Right lobe of liver (tissue), 6 donors: Measurements from ENCODE around the gene FANCC. TPM values are rescaled to one million over a fixed set of nuclear protein-coding genes. Genes with fewer than 3 reads are reported as not detected.
A peak's percentile ranks its signal among the peaks of the same experiment; 100 is the strongest.

Experiments
- ATAC-seq, 4 donors: fragments of 200-7000 bp; cut with Tn5 transposase; one replicate each; pipeline ENCODE4 v1.9.1; 2020; ENCODE audit warnings: mild to moderate bottlenecking in 4 of 4, moderate library complexity in 4 of 4
- DNase-seq, 3 donors: peaks; one replicate each; pipeline ENCODE4 v3.0.0-alpha.2; 2020
- H3K27ac ChIP-seq, 3 donors: fragments of 200-600 bp; one replicate each; pipeline ENCODE4 v1.8.0; 2022
- H3K27me3 ChIP-seq, 2 donors: fragments of 200-600 bp; one replicate each; pipeline ENCODE4 v1.8.0; 2022
- H3K36me3 ChIP-seq, 4 donors: fragments of 200-600 bp; sonication (generic) in 1 of 4; one replicate each; pipeline versions ENCODE4 v1.5.1 to v1.8.0; 2017 to 2022; ENCODE audit warnings: control low read depth in 1 of 4
- H3K4me1 ChIP-seq, 4 donors: fragments of 200-600 bp; sonication (generic) in 1 of 4; one replicate each; pipeline versions ENCODE4 v1.5.1 to v1.8.0; 2017 to 2022; ENCODE audit warnings: control low read depth in 1 of 4
- H3K4me3 ChIP-seq, 3 donors: fragments of 200-600 bp; one replicate each; pipeline ENCODE4 v1.8.0; 2022
- H3K9me3 ChIP-seq, 4 donors: fragments of 200-600 bp; sonication (generic) in 1 of 4; one replicate each; pipeline versions ENCODE4 v1.5.1 to v1.8.0; 2017 to 2022; ENCODE audit warnings: control low read depth in 1 of 4
- POLR2A ChIP-seq: fragments of 450-650 bp; IDR thresholded peaks from one replicate; pipeline ENCODE4 v1.6.1; 2017; ENCODE audit warnings: antibody characterized with exemption, mild to moderate bottlenecking
- WGBS: methylation state at CpG from one replicate; pipeline ENCODE4 v1.1.6; 2018; ENCODE audit warnings: low coverage, low lambda C conversion rate; ENCODE audit not compliant: insufficient coverage; ENCODE audit errors: missing lambda C conversion rate; 5-methylcytosine and 5-hydroxymethylcytosine counted together
- intact Hi-C, 2 donors: fragments of 100-400 bp; cut with DNase I; formaldehyde crosslinking; loops; one replicate each; pipeline versions ENCODE4 v1.11.2 to v1.14.1; 2022
- total RNA-seq, 6 experiments: library from RNA; depleted of rRNA in 2 of 6; stranded (reverse); fragments of >200 nt in 2 of 6; fragmentation: NEBNext Ultra II Directional in 3 of 6; extraction: Animal tissue kit (Norgen Biotek cat#: 25700) in 3 of 6; gene quantifications; one replicate each; pipeline versions ENCODE4 v1.1.0 to v1.2.4, GENCODE V29; 2016 to 2023
- TF ChIP-seq, protein P1 (sequence below), 4 donors: fragments of 200-600 bp in 3 of 4; fragments of 450-650 bp in 1 of 4; IDR thresholded peaks; one replicate each; pipeline versions ENCODE4 v1.5.1 to v1.8.0; 2016 to 2022; ENCODE audit warnings: antibody characterized with exemption in 4 of 4, mild to moderate bottlenecking in 2 of 4
- donor health status: DM: no; HTN: yes; CAD: no.
- donor health status: DM: no; HTN: no; CAD: no.
- donor health status: DM: no; HTN: no; CAD: no.
- donor health status: DM: no; HTN: yes; CAD: no.
- donor health status: DM: no; HTN: yes; CAD: no.

FANCC gene
- total RNA-seq, 6 experiments from 2014 or later = 8.1 to 27.9 (median 13.2) TPM

DNA sequence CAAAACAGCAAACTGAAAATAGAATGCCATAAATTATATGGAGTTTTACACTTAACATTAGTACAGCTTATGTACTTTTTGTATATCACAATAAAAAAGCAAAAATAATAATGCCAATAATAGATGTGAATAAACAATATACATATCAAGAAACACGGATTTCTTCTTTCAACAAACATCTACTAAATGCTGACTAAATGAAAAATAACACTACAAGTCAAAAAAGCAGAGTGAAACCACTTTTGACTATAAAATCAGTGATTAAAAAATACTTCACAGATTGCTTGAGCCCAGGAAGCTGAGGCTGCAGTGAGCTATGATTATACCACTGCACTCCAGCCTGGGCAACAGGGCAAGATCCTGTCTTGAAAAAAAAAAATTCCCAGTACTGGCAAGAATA, 32.2 kb downstream of the FANCC start:
- no peaks in the 10 kb centered on the region for H3K36me3 ChIP-seq
- no peak overlapping the region for H3K27ac ChIP-seq
- no peak overlapping the region for H3K4me3 ChIP-seq
- ATAC-seq (peak in 1 of 4 donors; percentile 28), DNase-seq (no peak)
- H3K9me3 ChIP-seq = no peaks in the 10 kb centered on the region
- no peaks in the 10 kb centered on the region for H3K27me3 ChIP-seq
- TF ChIP-seq, protein P1, sequence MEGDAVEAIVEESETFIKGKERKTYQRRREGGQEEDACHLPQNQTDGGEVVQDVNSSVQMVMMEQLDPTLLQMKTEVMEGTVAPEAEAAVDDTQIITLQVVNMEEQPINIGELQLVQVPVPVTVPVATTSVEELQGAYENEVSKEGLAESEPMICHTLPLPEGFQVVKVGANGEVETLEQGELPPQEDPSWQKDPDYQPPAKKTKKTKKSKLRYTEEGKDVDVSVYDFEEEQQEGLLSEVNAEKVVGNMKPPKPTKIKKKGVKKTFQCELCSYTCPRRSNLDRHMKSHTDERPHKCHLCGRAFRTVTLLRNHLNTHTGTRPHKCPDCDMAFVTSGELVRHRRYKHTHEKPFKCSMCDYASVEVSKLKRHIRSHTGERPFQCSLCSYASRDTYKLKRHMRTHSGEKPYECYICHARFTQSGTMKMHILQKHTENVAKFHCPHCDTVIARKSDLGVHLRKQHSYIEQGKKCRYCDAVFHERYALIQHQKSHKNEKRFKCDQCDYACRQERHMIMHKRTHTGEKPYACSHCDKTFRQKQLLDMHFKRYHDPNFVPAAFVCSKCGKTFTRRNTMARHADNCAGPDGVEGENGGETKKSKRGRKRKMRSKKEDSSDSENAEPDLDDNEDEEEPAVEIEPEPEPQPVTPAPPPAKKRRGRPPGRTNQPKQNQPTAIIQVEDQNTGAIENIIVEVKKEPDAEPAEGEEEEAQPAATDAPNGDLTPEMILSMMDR (IDR thresholded peaks at IDR 0.05) = no peak
- no peak for TF ChIP-seq POLR2A
- intact Hi-C loops = no loop called here
- WGBS = 32% methylated on average over 1 of the region's 1 CpG
- H3K4me1 ChIP-seq = peaks cover 0 to 25% (median 0%) of the 10 kb centered on the region in 4 donors

DNA sequence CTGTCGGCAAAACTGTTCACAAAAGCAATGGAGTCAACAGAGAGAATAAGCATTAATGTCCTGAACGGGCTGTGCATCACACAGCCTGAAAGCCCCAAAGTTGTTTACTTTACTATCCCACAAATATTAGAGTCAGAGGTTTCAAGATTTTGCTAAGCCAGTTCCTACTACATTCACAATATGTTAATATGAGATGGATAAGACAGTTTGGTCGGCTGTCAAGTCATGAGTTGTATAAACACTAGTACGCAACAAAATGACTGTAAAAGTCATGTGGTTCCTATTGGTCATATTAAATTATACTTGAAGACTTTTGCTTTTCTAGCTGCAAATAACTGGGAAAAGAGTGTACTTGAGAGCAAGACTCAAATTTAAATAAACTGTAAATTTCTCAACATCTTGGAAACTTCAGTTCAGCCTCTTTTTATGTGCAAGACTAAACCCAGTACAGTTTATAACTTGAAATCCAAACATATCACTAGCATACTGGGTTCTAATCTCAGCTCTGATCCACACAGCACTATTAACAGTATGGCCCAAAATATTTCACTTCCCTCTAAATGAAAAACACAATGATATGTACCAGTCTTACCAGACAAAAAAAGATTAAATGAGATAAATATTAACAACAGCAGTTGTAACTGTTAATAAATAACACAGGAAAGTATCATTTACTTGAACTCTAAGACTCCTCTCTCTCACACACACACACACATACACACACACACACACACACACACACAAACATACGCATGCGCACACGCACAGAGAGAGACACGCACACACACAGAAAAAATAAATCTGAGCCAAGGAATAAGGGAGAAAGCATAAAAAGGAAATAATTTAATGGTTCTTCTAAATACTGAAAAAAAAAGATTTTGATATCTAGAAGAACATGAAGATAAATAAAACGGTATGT, 33.1 kb downstream of the FANCC start:
- Histone ChIP-seq H3K9me3 (no peaks in the 10 kb centered on the region), H3K4me1 (peaks cover 0 to 25% (median 0%) of the 10 kb centered on the region in 4 donors), H3K27me3 (no peaks in the 10 kb centered on the region), H3K4me3 (no peak overlapping the region), H3K27ac (peak overlapping the region in 1 of 3 donors; percentile 21), H3K36me3 (no peaks in the 10 kb centered on the region)
- DNase-seq = peak in 2 of 3 donors; percentile 35 to 54
- peak; percentile 61 to 88 (median 82) for ATAC-seq
- intact Hi-C loops = no loop called here
- WGBS = 28% methylated on average over 9 of the region's 9 CpGs
- TF ChIP-seq POLR2A = no peak
- TF ChIP-seq, protein P1 (IDR thresholded peaks at IDR 0.05) = no peak

DNA sequence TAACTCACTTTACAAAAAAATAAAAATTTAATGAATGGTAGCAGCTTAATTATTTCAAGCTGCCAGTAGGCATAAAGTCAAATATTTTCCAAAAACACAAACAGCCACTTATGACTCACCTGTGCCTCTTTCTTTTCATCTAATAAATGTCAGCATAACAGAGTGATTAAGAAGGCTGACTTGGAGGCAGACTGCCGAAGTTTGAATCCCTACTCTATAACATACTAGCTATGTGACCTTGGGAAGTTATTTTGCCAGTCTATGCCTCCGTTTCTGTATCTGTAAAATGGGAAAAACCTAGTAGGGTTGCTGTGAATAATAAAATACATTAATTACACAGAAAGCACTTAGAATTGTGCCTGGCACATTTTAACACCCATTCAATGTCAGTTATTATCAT, 33.8 kb downstream of the FANCC start:
- H3K9me3 ChIP-seq = no peaks in the 10 kb centered on the region
- no peaks in the 10 kb centered on the region for H3K27me3 ChIP-seq
- no peak for ATAC-seq
- no peak for DNase-seq
- WGBS = 76% methylated on average over 2 of the region's 2 CpGs
- H3K36me3 ChIP-seq = no peaks in the 10 kb centered on the region
- no peak for TF ChIP-seq POLR2A
- TF ChIP-seq, protein P1 (IDR thresholded peaks at IDR 0.05) = no peak
- no peak overlapping the region for H3K27ac ChIP-seq
- intact Hi-C loops = no loop called here
- H3K4me3 ChIP-seq = no peak overlapping the region
- H3K4me1 ChIP-seq = peaks cover 0 to 25% (median 0%) of the 10 kb centered on the region in 4 donors

GRCh38 chr9:95282332-95282731, 35.2 kb downstream of the FANCC start:
- Histone ChIP-seq H3K9me3 (no peaks in the 10 kb centered on the region), H3K27ac (no peak overlapping the region), H3K36me3 (no peaks in the 10 kb centered on the region), H3K4me3 (no peak overlapping the region), H3K4me1 (peaks cover 0 to 25% (median 0%) of the 10 kb centered on the region in 4 donors), H3K27me3 (no peaks in the 10 kb centered on the region)
- intact Hi-C loops = no loop called here
- no peak for DNase-seq
- ATAC-seq = peak in 3 of 4 donors; percentile 34 to 46 (median 37)
- no peak for TF ChIP-seq POLR2A
- TF ChIP-seq, protein P1 (IDR thresholded peaks at IDR 0.05) = no peak
